HG02642 (cell line): ENCODE measurements around the gene MED13.
A peak's percentile ranks its signal among the peaks of the same experiment; 100 is the strongest.
"Not testable (repeated sequence)": the region's sequence is repeated elsewhere in the genome, so short reads cannot be mapped to it uniquely, and the experiment has no call there.

Experiments used
- ATAC-seq: cut with Tn5 transposase; IDR thresholded peaks from one replicate; pipeline ENCODE4 v1.9.1; 2021; ENCODE audit warnings: mild to moderate bottlenecking; ENCODE audit not compliant: unreplicated experiment, poor library complexity

MED13 gene

GRCh38 chr17:61928101-61928436 is 137.0 kb downstream of the MED13 start:
- no peak for ATAC-seq

DNA sequence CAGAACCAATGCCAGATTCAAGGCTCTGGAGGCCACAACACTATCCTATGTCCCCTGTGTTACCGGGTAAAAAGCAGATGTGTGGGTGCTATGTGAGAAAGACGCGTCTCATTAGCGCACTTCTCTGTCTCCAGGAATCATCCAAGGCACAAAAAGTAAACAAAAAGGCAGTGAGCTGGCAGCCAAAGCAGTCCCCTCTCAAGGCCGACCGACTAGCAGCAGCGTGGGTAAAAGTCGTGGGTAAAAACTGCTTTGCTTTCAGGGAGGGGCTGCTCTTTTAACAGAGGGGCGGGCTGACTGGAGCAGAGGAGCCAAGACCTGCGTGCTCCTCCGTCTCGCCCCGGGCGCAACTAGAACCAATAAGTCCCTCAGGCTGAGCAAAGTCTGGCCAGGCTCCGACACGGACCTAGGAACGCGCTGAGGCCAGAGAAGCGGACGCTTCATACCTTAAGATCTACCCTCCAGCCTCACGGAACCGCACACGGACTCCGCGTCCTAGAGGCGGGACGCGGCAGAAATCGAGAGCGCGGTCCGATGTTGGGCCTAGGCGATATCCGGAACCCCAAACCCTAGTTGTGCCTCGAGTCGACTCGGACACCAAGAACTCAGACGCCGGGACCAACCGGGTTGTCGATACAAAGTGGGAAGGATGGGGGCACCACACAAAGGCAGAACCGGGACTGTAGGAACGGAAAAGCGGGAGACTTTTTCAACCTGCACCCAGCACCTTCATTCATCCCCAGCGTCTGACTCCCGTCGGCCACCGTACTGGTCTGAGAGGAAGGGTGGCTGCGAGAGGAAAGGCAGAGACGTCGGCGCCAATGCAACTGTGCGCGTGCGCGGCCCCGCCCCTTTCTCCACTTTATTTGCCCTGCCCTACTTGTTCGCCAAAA is 137.6 kb downstream of the MED13 start, which contains the start of gene INTS2:
Gene INTS2 (minus strand): TSS at position 775 of the 893 bp plus-strand sequence. CDS start 1,338 bp downstream, outside the sequence.
- peak; percentile 80 for ATAC-seq

DNA sequence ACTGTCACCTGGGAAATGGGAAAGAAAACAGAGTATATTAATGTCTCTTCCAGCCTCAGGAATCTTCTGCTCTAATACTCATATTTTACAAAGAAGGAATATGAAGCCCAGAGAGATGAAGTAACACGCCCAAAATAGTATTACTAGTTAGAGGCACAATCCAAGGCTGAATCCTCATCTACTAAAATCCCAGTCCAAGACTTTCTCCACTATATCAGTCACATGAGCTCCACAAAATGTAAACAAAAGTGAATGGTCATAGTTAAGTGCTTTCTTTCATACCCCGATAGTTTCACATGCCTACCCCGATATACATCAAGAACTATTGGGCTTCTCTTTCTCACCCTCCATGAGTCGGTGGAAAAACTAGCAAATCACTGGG is 138.3 kb downstream of the MED13 start:
- ATAC-seq: no peak

DNA sequence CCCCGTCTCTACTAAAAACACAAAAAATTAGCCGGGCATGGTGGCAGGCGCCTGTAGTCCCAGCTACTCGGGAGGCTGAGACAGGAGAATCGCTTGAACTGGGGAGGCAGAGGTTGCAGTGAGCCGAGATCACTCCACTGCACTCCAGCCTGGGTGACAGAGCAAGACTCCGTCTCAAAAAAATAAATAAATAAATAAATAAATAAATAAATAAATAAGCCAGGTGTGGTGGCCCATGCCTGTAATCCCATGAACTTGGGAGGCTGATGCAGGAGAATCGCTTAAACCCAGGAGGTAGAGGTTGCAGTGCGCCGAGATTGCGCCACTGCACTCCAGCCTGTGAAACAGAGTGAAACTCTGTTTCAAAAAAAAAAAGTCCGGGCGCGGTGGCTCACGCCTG is 149.9 kb downstream of the MED13 start:
- ATAC-seq: not testable (repeated sequence)

DNA sequence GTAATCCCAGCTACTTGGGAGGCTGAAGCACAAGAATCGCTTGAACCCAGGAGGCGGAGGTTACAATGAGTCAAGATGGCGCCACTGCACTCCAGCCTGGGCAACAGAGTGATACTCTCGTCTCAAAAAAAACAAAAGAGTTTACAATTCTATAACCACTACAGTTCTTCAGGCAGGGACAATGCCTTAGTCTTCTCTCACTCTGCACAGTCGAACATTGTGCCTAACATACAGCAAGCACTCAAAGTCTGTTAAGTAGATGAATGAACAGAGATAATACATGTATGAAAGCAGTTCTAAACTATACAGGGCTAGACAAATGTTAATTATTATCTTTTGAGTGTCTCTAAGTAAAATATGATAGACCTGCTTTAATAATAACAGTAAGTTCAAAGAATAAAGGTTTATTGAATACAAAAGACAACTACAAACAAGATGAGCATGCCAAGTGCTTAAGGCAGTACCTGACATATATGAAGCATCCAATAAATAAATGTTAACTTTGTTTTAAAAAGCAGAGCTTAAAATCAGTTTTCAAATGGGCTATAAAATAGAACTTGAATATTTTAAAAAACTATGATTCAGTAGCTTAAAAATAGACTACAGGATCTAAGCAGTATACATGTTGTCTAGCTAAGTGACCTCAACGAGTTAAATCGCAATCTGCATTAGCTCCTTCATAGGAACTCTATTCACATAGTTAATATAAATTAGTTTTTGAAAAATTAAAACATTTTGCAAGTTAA is 156.6 kb downstream of the MED13 start:
- no peak for ATAC-seq

- ATAC-seq: no peak
Observed at GRCh38 chr17:61907361-61907760, 157.7 kb downstream of the MED13 start.

DNA sequence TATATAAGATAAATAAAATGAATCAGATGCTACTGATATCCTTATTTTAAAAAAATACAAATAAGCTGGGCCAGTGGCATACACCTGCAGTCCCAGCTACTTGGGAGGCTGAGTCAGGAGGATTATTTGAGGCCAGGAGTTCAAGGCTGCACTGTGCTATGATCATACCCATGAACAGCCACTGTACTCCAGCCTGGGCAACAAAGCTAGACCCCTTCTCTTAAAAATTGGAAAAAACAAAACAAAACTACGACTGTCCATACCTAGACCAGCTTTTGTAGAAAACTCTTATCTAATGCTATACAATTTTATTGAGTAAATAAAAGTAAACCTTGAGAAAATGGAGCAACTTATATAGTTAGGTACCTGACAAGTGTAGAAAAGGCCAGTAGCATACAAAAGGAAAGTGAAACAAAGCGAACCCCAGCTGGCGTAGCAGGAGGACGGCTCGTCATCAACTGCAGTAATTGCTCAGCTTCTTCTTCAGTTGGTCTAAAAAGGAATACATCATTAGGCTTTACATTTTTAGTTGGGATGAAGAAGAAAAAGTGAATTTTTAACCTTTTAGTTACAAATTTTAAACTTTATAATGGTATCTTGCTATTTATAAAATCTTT is 160.9 kb downstream of the MED13 start:
- ATAC-seq: no peak

GRCh38 chr17:61903251-61903650 is 161.8 kb downstream of the MED13 start:
- ATAC-seq: no peak

DNA sequence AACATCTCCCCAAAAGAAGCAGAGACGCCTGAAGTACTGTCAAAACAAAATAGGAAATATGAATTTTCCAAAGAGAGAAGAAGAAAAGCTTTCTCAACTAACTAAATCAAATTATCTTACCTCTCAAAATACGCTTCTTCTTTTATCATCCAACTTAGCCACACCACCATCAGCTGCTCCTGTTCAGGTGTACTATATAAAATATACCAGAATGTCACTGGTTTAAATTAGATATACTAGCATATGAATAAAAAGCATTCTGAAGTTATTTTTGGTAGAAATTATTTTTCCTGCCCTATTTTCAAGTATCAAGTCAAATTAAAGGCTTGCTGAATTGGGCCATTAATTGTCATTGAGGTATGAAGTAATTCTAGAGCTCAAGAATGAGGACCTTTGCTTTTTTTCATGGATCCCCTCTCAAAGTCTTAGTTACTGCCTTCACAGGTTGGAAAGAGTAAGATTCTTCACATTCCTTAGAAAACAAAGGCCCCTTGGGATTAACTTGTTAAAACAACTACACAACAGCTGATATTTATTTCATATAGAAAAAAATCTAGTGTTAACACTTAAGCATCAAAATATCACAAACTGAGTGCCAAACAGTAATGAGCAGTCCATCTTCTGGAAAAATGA is 167.4 kb downstream of the MED13 start:
- ATAC-seq: no peak

DNA sequence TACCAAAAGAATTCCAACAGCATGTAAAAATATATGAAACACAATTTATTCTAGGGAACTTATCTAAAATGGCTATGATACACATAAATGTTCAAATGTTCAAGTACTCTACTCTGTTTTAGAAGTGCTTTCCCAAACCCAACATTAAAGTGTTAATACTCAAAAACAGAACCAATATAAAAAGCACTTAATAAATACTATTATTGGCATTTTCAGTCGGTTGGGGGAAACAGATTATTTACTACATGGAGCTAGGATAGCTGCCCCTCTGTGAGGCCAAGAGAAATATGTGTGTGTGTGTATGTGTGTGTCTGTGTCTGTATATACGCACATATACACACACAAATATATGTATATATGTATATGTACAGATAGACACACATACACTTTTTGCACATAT is 169.7 kb downstream of the MED13 start:
- no peak for ATAC-seq

GRCh38 chr17:61894310-61894709 is 170.8 kb downstream of the MED13 start:
- ATAC-seq: not testable (repeated sequence)
